ENCODE measurements around the gene ADAM12.
A peak's percentile ranks its signal among the peaks of the same experiment; 100 is the strongest.

ADAM12 gene

GRCh38 chr10:126029999-126030398, 358.3 kb downstream of the ADAM12 start:
- Histone ChIP-seq H4K8ac (ENCODE audit: low read depth, low read length) (no peak overlapping the region), H4K91ac (ENCODE audit: low read depth, low read length) (no peak overlapping the region), H3K4me3 (ENCODE audit: low read depth, low read length) (no peak overlapping the region), H3K4me1 (ENCODE audit: control insufficient read depth in 1 of 2, insufficient read depth in 2 of 2, low read length in 2 of 2) (no peaks in the 10 kb centered on the region), H2BK12ac (ENCODE audit: low read length) (no peak overlapping the region), H2AK5ac (ENCODE audit: low read length) (no peak overlapping the region), H3K4me2 (ENCODE audit: low read length) (no peak overlapping the region), H3K9me3 (ENCODE audit: insufficient read depth, low read depth, low read length) (no peaks in the 10 kb centered on the region), H3K18ac (ENCODE audit: low read length) (no peak overlapping the region), H2BK120ac (ENCODE audit: insufficient read depth, low read length, poor library complexity) (no peak overlapping the region), H2AFZ (ENCODE audit: insufficient read depth, low read length, poor library complexity) (no peak overlapping the region), H3K36me3 (ENCODE audit: control insufficient read depth in 1 of 2, insufficient read depth in 2 of 2, low read length in 2 of 2) (no peaks in the 10 kb centered on the region), H2BK5ac (ENCODE audit: low read depth, low read length, poor library complexity) (no peak overlapping the region), H3K27ac (ENCODE audit: low read depth, low read length) (no peak overlapping the region), H3K27me3 (ENCODE audit: insufficient read depth, low read length) (no peaks in the 10 kb centered on the region), H3K79me2 (ENCODE audit: control insufficient read depth, insufficient read depth, low read length, poor library complexity) (no peaks in the 10 kb centered on the region), H4K12ac (ENCODE audit: low read depth, low read length) (no peak overlapping the region), H3K4ac (ENCODE audit: low read depth, low read length) (no peak overlapping the region), H3K79me1 (ENCODE audit: low read length) (no peaks in the 10 kb centered on the region), H3K14ac (ENCODE audit: low read length) (no peak overlapping the region), H3K9ac (ENCODE audit: low read length) (no peak overlapping the region), H3K23ac (ENCODE audit: low read length) (no peak overlapping the region)
- no peak for DNase-seq
- no CpG with 5 or more reads among the region's 3 CpGs for WGBS (ENCODE audit: extremely low coverage, insufficient coverage, insufficient read length)

- Histone ChIP-seq H4K12ac (ENCODE audit: low read depth, low read length) (no peak overlapping the region), H2AFZ (ENCODE audit: insufficient read depth, low read length, poor library complexity) (no peak overlapping the region), H3K9ac (ENCODE audit: low read length) (no peak overlapping the region)
Observed at GRCh38 chr10:126027692-126028091, 360.6 kb downstream of the ADAM12 start.

DNA sequence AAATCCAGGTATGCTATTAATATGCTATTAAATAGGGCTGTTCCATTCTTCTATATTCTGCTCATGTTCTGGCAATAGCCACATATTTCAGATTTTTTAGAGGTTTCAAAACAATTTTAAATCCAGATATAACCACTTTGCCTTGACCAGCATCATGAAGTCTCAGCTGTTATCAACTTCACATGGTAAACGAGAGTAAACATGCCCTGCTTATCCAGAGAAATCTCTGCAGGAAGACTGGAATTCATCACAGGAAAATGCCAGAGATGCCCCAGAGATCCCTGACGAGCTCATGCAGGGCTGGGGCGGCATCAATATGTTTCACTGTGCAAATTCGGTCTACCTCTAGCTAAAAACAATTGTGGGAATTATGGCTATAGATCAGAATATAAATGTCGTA, 365.4 kb downstream of the ADAM12 start:
- Histone ChIP-seq H2BK120ac (ENCODE audit: insufficient read depth, low read length, poor library complexity) (no peak overlapping the region), H2BK12ac (ENCODE audit: low read length) (no peak overlapping the region), H2AK5ac (ENCODE audit: low read length) (no peak overlapping the region), H4K8ac (ENCODE audit: low read depth, low read length) (no peak overlapping the region), H3K4ac (ENCODE audit: low read depth, low read length) (no peak overlapping the region), H3K4me2 (ENCODE audit: low read length) (no peak overlapping the region), H3K23ac (ENCODE audit: low read length) (no peak overlapping the region), H4K91ac (ENCODE audit: low read depth, low read length) (no peak overlapping the region), H2AFZ (ENCODE audit: insufficient read depth, low read length, poor library complexity) (no peak overlapping the region), H3K4me1 (ENCODE audit: control insufficient read depth in 1 of 2, insufficient read depth in 2 of 2, low read length in 2 of 2) (no peaks in the 10 kb centered on the region), H3K27me3 (ENCODE audit: insufficient read depth, low read length) (no peaks in the 10 kb centered on the region), H4K12ac (ENCODE audit: low read depth, low read length) (no peak overlapping the region), H2BK5ac (ENCODE audit: low read depth, low read length, poor library complexity) (no peak overlapping the region), H3K27ac (ENCODE audit: low read depth, low read length) (no peak overlapping the region), H3K14ac (ENCODE audit: low read length) (no peak overlapping the region), H3K4me3 (ENCODE audit: low read depth, low read length) (no peak overlapping the region), H3K79me2 (ENCODE audit: control insufficient read depth, insufficient read depth, low read length, poor library complexity) (no peaks in the 10 kb centered on the region), H3K79me1 (ENCODE audit: low read length) (no peaks in the 10 kb centered on the region), H3K18ac (ENCODE audit: low read length) (no peak overlapping the region), H3K9me3 (ENCODE audit: insufficient read depth, low read depth, low read length) (peaks cover 3% of the 10 kb centered on the region), H3K9ac (ENCODE audit: low read length) (no peak overlapping the region), H3K36me3 (ENCODE audit: control insufficient read depth in 1 of 2, insufficient read depth in 2 of 2, low read length in 2 of 2) (peaks cover 2 to 3% of the 10 kb centered on the region in 2 experiments)
- peak; percentile 64 to 87 for DNase-seq
- WGBS (ENCODE audit: extremely low coverage, insufficient coverage, insufficient read length): no CpG with 5 or more reads among the region's 5 CpGs

More at GRCh38 chr10:126027692-126028091, 360.6 kb downstream of the ADAM12 start:
- WGBS (ENCODE audit: extremely low coverage, insufficient coverage, insufficient read length): no CpG with 5 or more reads among the region's 1 CpG
- H4K91ac ChIP-seq (ENCODE audit: low read depth, low read length): no peak overlapping the region
- no peak overlapping the region for H3K23ac ChIP-seq (ENCODE audit: low read length)
- H3K27ac ChIP-seq (ENCODE audit: low read depth, low read length): no peak overlapping the region
- H3K4ac ChIP-seq (ENCODE audit: low read depth, low read length): no peak overlapping the region
- no peak overlapping the region for H3K18ac ChIP-seq (ENCODE audit: low read length)
- H3K4me2 ChIP-seq (ENCODE audit: low read length): no peak overlapping the region
- no peak overlapping the region for H2AK5ac ChIP-seq (ENCODE audit: low read length)
- no peaks in the 10 kb centered on the region for H3K9me3 ChIP-seq (ENCODE audit: insufficient read depth, low read depth, low read length)
- no peaks in the 10 kb centered on the region for H3K79me1 ChIP-seq (ENCODE audit: low read length)
- no peak overlapping the region for H2BK12ac ChIP-seq (ENCODE audit: low read length)
- no peak overlapping the region for H4K8ac ChIP-seq (ENCODE audit: low read depth, low read length)
- no peak overlapping the region for H2BK120ac ChIP-seq (ENCODE audit: insufficient read depth, low read length, poor library complexity)
- no peaks in the 10 kb centered on the region for H3K4me1 ChIP-seq (ENCODE audit: control insufficient read depth in 1 of 2, insufficient read depth in 2 of 2, low read length in 2 of 2)
- H3K4me3 ChIP-seq (ENCODE audit: low read depth, low read length): no peak overlapping the region
- DNase-seq: no peak
- H3K36me3 ChIP-seq (ENCODE audit: control insufficient read depth in 1 of 2, insufficient read depth in 2 of 2, low read length in 2 of 2): peaks cover 0 to 2% of the 10 kb centered on the region in 2 experiments
- H3K27me3 ChIP-seq (ENCODE audit: insufficient read depth, low read length): no peaks in the 10 kb centered on the region
- H3K14ac ChIP-seq (ENCODE audit: low read length): no peak overlapping the region
- no peaks in the 10 kb centered on the region for H3K79me2 ChIP-seq (ENCODE audit: control insufficient read depth, insufficient read depth, low read length, poor library complexity)
- no peak overlapping the region for H2BK5ac ChIP-seq (ENCODE audit: low read depth, low read length, poor library complexity)

GRCh38 chr10:126021833-126022500, 366.3 kb downstream of the ADAM12 start:
- H3K23ac ChIP-seq (ENCODE audit: low read length): peak overlapping the region; percentile 2
- no peak overlapping the region for H2BK12ac ChIP-seq (ENCODE audit: low read length)
- H3K4me1 ChIP-seq (ENCODE audit: control insufficient read depth in 1 of 2, insufficient read depth in 2 of 2, low read length in 2 of 2): no peaks in the 10 kb centered on the region
- no peak overlapping the region for H3K14ac ChIP-seq (ENCODE audit: low read length)
- H3K27me3 ChIP-seq (ENCODE audit: insufficient read depth, low read length): no peaks in the 10 kb centered on the region
- H2AK5ac ChIP-seq (ENCODE audit: low read length): no peak overlapping the region
- no peak overlapping the region for H3K4ac ChIP-seq (ENCODE audit: low read depth, low read length)
- no peak overlapping the region for H4K91ac ChIP-seq (ENCODE audit: low read depth, low read length)
- DNase-seq: no peak
- peak overlapping the region; percentile 44 for H3K4me3 ChIP-seq (ENCODE audit: low read depth, low read length)
- no peaks in the 10 kb centered on the region for H3K79me2 ChIP-seq (ENCODE audit: control insufficient read depth, insufficient read depth, low read length, poor library complexity)
- no CpG with 5 or more reads among the region's 5 CpGs for WGBS (ENCODE audit: extremely low coverage, insufficient coverage, insufficient read length)
- H3K79me1 ChIP-seq (ENCODE audit: low read length): no peaks in the 10 kb centered on the region
- peaks cover 3% of the 10 kb centered on the region for H3K9me3 ChIP-seq (ENCODE audit: insufficient read depth, low read depth, low read length)
- peak overlapping the region; percentile 9 for H3K9ac ChIP-seq (ENCODE audit: low read length)
- H3K18ac ChIP-seq (ENCODE audit: low read length): no peak overlapping the region
- no peak overlapping the region for H3K4me2 ChIP-seq (ENCODE audit: low read length)
- no peak overlapping the region for H2BK120ac ChIP-seq (ENCODE audit: insufficient read depth, low read length, poor library complexity)
- peaks cover 2 to 3% of the 10 kb centered on the region in 2 experiments for H3K36me3 ChIP-seq (ENCODE audit: control insufficient read depth in 1 of 2, insufficient read depth in 2 of 2, low read length in 2 of 2)
- H4K8ac ChIP-seq (ENCODE audit: low read depth, low read length): no peak overlapping the region
- H2AFZ ChIP-seq (ENCODE audit: insufficient read depth, low read length, poor library complexity): no peak overlapping the region
- H2BK5ac ChIP-seq (ENCODE audit: low read depth, low read length, poor library complexity): no peak overlapping the region
- H4K12ac ChIP-seq (ENCODE audit: low read depth, low read length): no peak overlapping the region
- H3K27ac ChIP-seq (ENCODE audit: low read depth, low read length): no peak overlapping the region

Measured in trophoblast cell (in vitro differentiated cells and primary cell).